ENCODE data around the gene IGSF3. TPM values are rescaled to one million over a fixed set of nuclear protein-coding genes. Genes with fewer than 3 reads are reported as not detected.

The IGSF3 gene
- total RNA-seq, 4 donors from 2014 or later = 2.5 to 14.3 (median 8.5) TPM

- WGBS = 97% methylated on average over 4 of the region's 4 CpGs
- Histone ChIP-seq H3K4me1 (peaks cover 7 to 17% (median 13%) of the 10 kb centered on the region in 4 donors), H3K9me3 (no peaks in the 10 kb centered on the region), H3K27me3 (no peaks in the 10 kb centered on the region), H3K4me3 (no peak overlapping the region), H3K36me3 (no peaks in the 10 kb centered on the region), H3K27ac (replicated peaks in 1 of 4) (no peak overlapping the region)
- TF ChIP-seq POLR2A (IDR thresholded peaks at IDR 0.05; ENCODE audit: low read depth) = no peak
- no peak for TF ChIP-seq CTCF (IDR thresholded peaks at IDR 0.05)
- TF ChIP-seq EP300 (IDR thresholded peaks at IDR 0.05) = no peak
- TF ChIP-seq POLR2AphosphoS5 (IDR thresholded peaks at IDR 0.05) = no peak
- intact Hi-C loops (cut with DNase I) = no loop called here
- peak; percentile 21 for DNase-seq (ENCODE audit: extremely low spot score)
Measured at GRCh38 chr1:116558140-116558549, 109.4 kb downstream of the IGSF3 start.

GRCh38 chr1:116557323-116557878 is 110.1 kb downstream of the IGSF3 start:
- WGBS = 89% methylated on average over 4 of the region's 4 CpGs

GRCh38 chr1:116556289-116557006 is 111.1 kb downstream of the IGSF3 start:
- no peaks in the 10 kb centered on the region for H3K27me3 ChIP-seq
- H3K27ac ChIP-seq (replicated peaks in 1 of 4) = no peak overlapping the region
- TF ChIP-seq EP300 (IDR thresholded peaks at IDR 0.05) (no peak), POLR2AphosphoS5 (IDR thresholded peaks at IDR 0.05) (no peak)
- intact Hi-C loops (cut with DNase I) = no loop called here
- H3K9me3 ChIP-seq = no peaks in the 10 kb centered on the region
- no peak overlapping the region for H3K4me3 ChIP-seq
- peak; percentile 89 for DNase-seq (ENCODE audit: extremely low spot score)
- H3K36me3 ChIP-seq = no peaks in the 10 kb centered on the region
- 57% methylated on average over 6 of the region's 6 CpGs for WGBS
- H3K4me1 ChIP-seq = peaks cover 7 to 17% (median 13%) of the 10 kb centered on the region in 4 donors

More at GRCh38 chr1:116557323-116557878, 110.1 kb downstream of the IGSF3 start:
- no peak for TF ChIP-seq POLR2AphosphoS5 (IDR thresholded peaks at IDR 0.05)
- no peak for TF ChIP-seq EP300 (IDR thresholded peaks at IDR 0.05)
- no peak for TF ChIP-seq CTCF (IDR thresholded peaks at IDR 0.05)
- no peak for TF ChIP-seq POLR2A (IDR thresholded peaks at IDR 0.05; ENCODE audit: low read depth)
- no peak overlapping the region for H3K27ac ChIP-seq (replicated peaks in 1 of 4)
- H3K4me1 ChIP-seq = peaks cover 7 to 17% (median 13%) of the 10 kb centered on the region in 4 donors
- H3K27me3 ChIP-seq = no peaks in the 10 kb centered on the region
- intact Hi-C loops (cut with DNase I) = no loop called here
- H3K36me3 ChIP-seq = no peaks in the 10 kb centered on the region
- H3K9me3 ChIP-seq = no peaks in the 10 kb centered on the region
- H3K4me3 ChIP-seq = no peak overlapping the region
- peak; percentile 77 for DNase-seq (ENCODE audit: extremely low spot score)

- no peak overlapping the region for H3K4me3 ChIP-seq
- WGBS = 88% methylated on average over 2 of the region's 2 CpGs
- intact Hi-C loops (cut with DNase I) = no loop called here
Measured at GRCh38 chr1:116554924-116555323, 112.6 kb downstream of the IGSF3 start.

GRCh38 chr1:116553386-116554115 is 114.0 kb downstream of the IGSF3 start:
- TF ChIP-seq POLR2A (IDR thresholded peaks at IDR 0.05; ENCODE audit: low read depth) = no peak
- TF ChIP-seq POLR2AphosphoS5 (IDR thresholded peaks at IDR 0.05) = no peak
- no peak for TF ChIP-seq CTCF (IDR thresholded peaks at IDR 0.05)
- TF ChIP-seq EP300 (IDR thresholded peaks at IDR 0.05) = no peak
- no peak for DNase-seq (ENCODE audit: extremely low spot score)
- H3K27me3 ChIP-seq = no peaks in the 10 kb centered on the region
- H3K4me3 ChIP-seq = no peak overlapping the region
- no peak overlapping the region for H3K27ac ChIP-seq (replicated peaks in 1 of 4)
- WGBS = 95% methylated on average over 1 of the region's 1 CpG
- no peaks in the 10 kb centered on the region for H3K36me3 ChIP-seq
- no peaks in the 10 kb centered on the region for H3K9me3 ChIP-seq
- intact Hi-C loops (cut with DNase I) = no loop called here
- H3K4me1 ChIP-seq = peaks cover 7 to 17% (median 13%) of the 10 kb centered on the region in 4 donors

More at GRCh38 chr1:116554924-116555323, 112.6 kb downstream of the IGSF3 start:
- H3K27ac ChIP-seq (replicated peaks in 1 of 4) = no peak overlapping the region
- TF ChIP-seq EP300 (IDR thresholded peaks at IDR 0.05) (no peak), POLR2AphosphoS5 (IDR thresholded peaks at IDR 0.05) (no peak)
- H3K36me3 ChIP-seq = no peaks in the 10 kb centered on the region
- no peaks in the 10 kb centered on the region for H3K27me3 ChIP-seq
- no peak for DNase-seq (ENCODE audit: extremely low spot score)
- H3K9me3 ChIP-seq = no peaks in the 10 kb centered on the region
- peaks cover 7 to 17% (median 13%) of the 10 kb centered on the region in 4 donors for H3K4me1 ChIP-seq
